ENCODE data around the gene TMEM225B. TPM values are rescaled to one million over a fixed set of nuclear protein-coding genes. Genes with fewer than 3 reads are reported as not detected.
A peak's percentile ranks its signal among the peaks of the same experiment; 100 is the strongest.
"Not testable (repeated sequence)": the region's sequence is repeated elsewhere in the genome, so short reads cannot be mapped to it uniquely, and the experiment has no call there.

Gene TMEM225B
- polyA plus RNA-seq (2013, experiment 1 of 2) = 0.04 TPM
- not detected for polyA plus RNA-seq (2013, experiment 2 of 2)

GRCh38 chr7:99597762-99598501 is at the start of gene TMEM225B:
TSS of gene TMEM225B (plus strand) at chr7:99598267. CDS start at chr7:99604389, 6,122 bp downstream.
- Histone ChIP-seq H3K56ac (ENCODE audit: low read length) (no peak within 1 kb of the TSS), H3K4me3 (ENCODE audit: low read length) (no peak within 1 kb of the TSS), H4K8ac (ENCODE audit: low read depth, low read length) (no peak within 1 kb of the TSS), H4K5ac (ENCODE audit: low read length) (no peak within 1 kb of the TSS), H2AK5ac (ENCODE audit: low read length) (no peak within 1 kb of the TSS), H3K79me2 (ENCODE audit: control insufficient read depth, insufficient read depth, low read length) (no peaks in the 10 kb centered on the region), H2BK15ac (replicated peaks; ENCODE audit: low read depth) (no peak within 1 kb of the TSS), H3K27ac (ENCODE audit: low read depth, low read length) (no peak within 1 kb of the TSS), H3K9ac (ENCODE audit: low read length) (no peak within 1 kb of the TSS), H3K4ac (ENCODE audit: low read depth, low read length) (no peak within 1 kb of the TSS), H3K27me3 (ENCODE audit: insufficient read depth, low read length, poor library complexity) (no peaks in the 10 kb centered on the region), H3K18ac (ENCODE audit: low read length) (no peak within 1 kb of the TSS), H2BK5ac (ENCODE audit: low read length) (no peak within 1 kb of the TSS), H3K36me3 (ENCODE audit: control insufficient read depth, insufficient read depth, low read length) (no peaks in the 10 kb centered on the region), H3K23ac (ENCODE audit: low read length) (no peak within 1 kb of the TSS), H3K4me2 (ENCODE audit: low read length) (no peak within 1 kb of the TSS), H3K79me1 (ENCODE audit: low read length) (no peaks in the 10 kb centered on the region), H2BK120ac (ENCODE audit: low read depth, low read length) (no peak within 1 kb of the TSS), H3K4me1 (ENCODE audit: control insufficient read depth, low read depth, low read length) (no peaks in the 10 kb centered on the region)
- DNase-seq = peak; percentile 5
- no CpG with 5 or more reads among the region's 34 CpGs for WGBS (ENCODE audit: extremely low coverage, insufficient coverage, low lambda C conversion rate)

- H3K23ac ChIP-seq (ENCODE audit: low read length); H3K56ac ChIP-seq (ENCODE audit: low read length); H4K8ac ChIP-seq (ENCODE audit: low read depth, low read length); H3K4me1 ChIP-seq (ENCODE audit: control insufficient read depth, low read depth, low read length); H3K18ac ChIP-seq (ENCODE audit: low read length); H3K79me2 ChIP-seq (ENCODE audit: control insufficient read depth, insufficient read depth, low read length); H2BK15ac ChIP-seq (replicated peaks; ENCODE audit: low read depth); H3K4me2 ChIP-seq (ENCODE audit: low read length); H2AK5ac ChIP-seq (ENCODE audit: low read length); H3K4ac ChIP-seq (ENCODE audit: low read depth, low read length); H3K4me3 ChIP-seq (ENCODE audit: low read length); H3K36me3 ChIP-seq (ENCODE audit: control insufficient read depth, insufficient read depth, low read length); H2BK5ac ChIP-seq (ENCODE audit: low read length); H3K9ac ChIP-seq (ENCODE audit: low read length); H3K27ac ChIP-seq (ENCODE audit: low read depth, low read length); H2BK120ac ChIP-seq (ENCODE audit: low read depth, low read length); H4K5ac ChIP-seq (ENCODE audit: low read length); H3K27me3 ChIP-seq (ENCODE audit: insufficient read depth, low read length, poor library complexity); H3K79me1 ChIP-seq (ENCODE audit: low read length); DNase-seq: not testable (repeated sequence)
- WGBS (ENCODE audit: extremely low coverage, insufficient coverage, low lambda C conversion rate) = no CpG with 5 or more reads among the region's 2 CpGs
Observed at GRCh38 chr7:99549545-99549944, 48.5 kb upstream of the TMEM225B start.

GRCh38 chr7:99551334-99551733 is 46.7 kb upstream of the TMEM225B start:
- no peak overlapping the region for H2BK5ac ChIP-seq (ENCODE audit: low read length)
- H3K23ac ChIP-seq (ENCODE audit: low read length) = no peak overlapping the region
- H3K4me3 ChIP-seq (ENCODE audit: low read length) = peak overlapping the region; percentile 93
- H2AK5ac ChIP-seq (ENCODE audit: low read length) = no peak overlapping the region
- H3K18ac ChIP-seq (ENCODE audit: low read length) = no peak overlapping the region
- H3K79me1 ChIP-seq (ENCODE audit: low read length) = peaks cover 1% of the 10 kb centered on the region
- no peak overlapping the region for H4K8ac ChIP-seq (ENCODE audit: low read depth, low read length)
- H3K4me1 ChIP-seq (ENCODE audit: control insufficient read depth, low read depth, low read length) = no peaks in the 10 kb centered on the region
- no peak overlapping the region for H2BK15ac ChIP-seq (replicated peaks; ENCODE audit: low read depth)
- H3K79me2 ChIP-seq (ENCODE audit: control insufficient read depth, insufficient read depth, low read length) = peaks cover 2% of the 10 kb centered on the region
- H3K27ac ChIP-seq (ENCODE audit: low read depth, low read length) = no peak overlapping the region
- DNase-seq = no peak
- peak overlapping the region; percentile 98 for H3K56ac ChIP-seq (ENCODE audit: low read length)
- no peaks in the 10 kb centered on the region for H3K36me3 ChIP-seq (ENCODE audit: control insufficient read depth, insufficient read depth, low read length)
- no peaks in the 10 kb centered on the region for H3K27me3 ChIP-seq (ENCODE audit: insufficient read depth, low read length, poor library complexity)
- H4K5ac ChIP-seq (ENCODE audit: low read length) = no peak overlapping the region
- H3K4ac ChIP-seq (ENCODE audit: low read depth, low read length) = peak overlapping the region; percentile 58
- H2BK120ac ChIP-seq (ENCODE audit: low read depth, low read length) = no peak overlapping the region
- peak overlapping the region; percentile 97 for H3K9ac ChIP-seq (ENCODE audit: low read length)
- peak overlapping the region; percentile 47 for H3K4me2 ChIP-seq (ENCODE audit: low read length)
- WGBS (ENCODE audit: extremely low coverage, insufficient coverage, low lambda C conversion rate) = no CpG with 5 or more reads among the region's 15 CpGs

GRCh38 chr7:99551767-99552463 is 46.2 kb upstream of the TMEM225B start, which contains the start of gene FAM200A:
TSS of gene FAM200A (minus strand) at chr7:99552114. CDS start at chr7:99548407, 3,707 bp downstream.
- no peaks in the 10 kb centered on the region for H3K27me3 ChIP-seq (ENCODE audit: insufficient read depth, low read length, poor library complexity)
- no peak within 1 kb of the TSS for H3K27ac ChIP-seq (ENCODE audit: low read depth, low read length)
- H3K18ac ChIP-seq (ENCODE audit: low read length) = no peak within 1 kb of the TSS
- H3K4ac ChIP-seq (ENCODE audit: low read depth, low read length) = peak within 1 kb of the TSS; percentile 58
- no peak within 1 kb of the TSS for H4K8ac ChIP-seq (ENCODE audit: low read depth, low read length)
- peaks cover 1% of the 10 kb centered on the region for H3K79me1 ChIP-seq (ENCODE audit: low read length)
- no peak within 1 kb of the TSS for H2BK5ac ChIP-seq (ENCODE audit: low read length)
- no CpG with 5 or more reads among the region's 37 CpGs for WGBS (ENCODE audit: extremely low coverage, insufficient coverage, low lambda C conversion rate)
- no peaks in the 10 kb centered on the region for H3K4me1 ChIP-seq (ENCODE audit: control insufficient read depth, low read depth, low read length)
- H3K4me3 ChIP-seq (ENCODE audit: low read length) = peak within 1 kb of the TSS; percentile 93
- peaks cover 2% of the 10 kb centered on the region for H3K79me2 ChIP-seq (ENCODE audit: control insufficient read depth, insufficient read depth, low read length)
- no peak within 1 kb of the TSS for H4K5ac ChIP-seq (ENCODE audit: low read length)
- DNase-seq = peak; percentile 96
- H3K4me2 ChIP-seq (ENCODE audit: low read length) = peak within 1 kb of the TSS; percentile 47
- peak within 1 kb of the TSS; percentile 97 for H3K9ac ChIP-seq (ENCODE audit: low read length)
- H3K36me3 ChIP-seq (ENCODE audit: control insufficient read depth, insufficient read depth, low read length) = no peaks in the 10 kb centered on the region
- no peak within 1 kb of the TSS for H2BK15ac ChIP-seq (replicated peaks; ENCODE audit: low read depth)
- H3K56ac ChIP-seq (ENCODE audit: low read length) = peak within 1 kb of the TSS; percentile 98
- H2BK120ac ChIP-seq (ENCODE audit: low read depth, low read length) = no peak within 1 kb of the TSS
- H3K23ac ChIP-seq (ENCODE audit: low read length) = no peak within 1 kb of the TSS
- H2AK5ac ChIP-seq (ENCODE audit: low read length) = no peak within 1 kb of the TSS

GRCh38 chr7:99553039-99553438 is 45.0 kb upstream of the TMEM225B start:
- H3K36me3 ChIP-seq (ENCODE audit: control insufficient read depth, insufficient read depth, low read length) = no peaks in the 10 kb centered on the region
- no peak overlapping the region for H2BK120ac ChIP-seq (ENCODE audit: low read depth, low read length)
- H4K8ac ChIP-seq (ENCODE audit: low read depth, low read length) = no peak overlapping the region
- no peak overlapping the region for H4K5ac ChIP-seq (ENCODE audit: low read length)
- no peak for DNase-seq
- no peak overlapping the region for H3K18ac ChIP-seq (ENCODE audit: low read length)
- H3K56ac ChIP-seq (ENCODE audit: low read length) = no peak overlapping the region
- no peak overlapping the region for H3K4ac ChIP-seq (ENCODE audit: low read depth, low read length)
- H3K27me3 ChIP-seq (ENCODE audit: insufficient read depth, low read length, poor library complexity) = no peaks in the 10 kb centered on the region
- peaks cover 11% of the 10 kb centered on the region for H3K79me2 ChIP-seq (ENCODE audit: control insufficient read depth, insufficient read depth, low read length)
- no CpG with 5 or more reads among the region's 4 CpGs for WGBS (ENCODE audit: extremely low coverage, insufficient coverage, low lambda C conversion rate)
- no peak overlapping the region for H2BK15ac ChIP-seq (replicated peaks; ENCODE audit: low read depth)
- H2AK5ac ChIP-seq (ENCODE audit: low read length) = no peak overlapping the region
- no peak overlapping the region for H3K4me3 ChIP-seq (ENCODE audit: low read length)
- no peak overlapping the region for H3K4me2 ChIP-seq (ENCODE audit: low read length)
- no peak overlapping the region for H2BK5ac ChIP-seq (ENCODE audit: low read length)
- peaks cover 9% of the 10 kb centered on the region for H3K79me1 ChIP-seq (ENCODE audit: low read length)
- H3K4me1 ChIP-seq (ENCODE audit: control insufficient read depth, low read depth, low read length) = peaks cover 3% of the 10 kb centered on the region
- H3K27ac ChIP-seq (ENCODE audit: low read depth, low read length) = no peak overlapping the region
- no peak overlapping the region for H3K9ac ChIP-seq (ENCODE audit: low read length)
- H3K23ac ChIP-seq (ENCODE audit: low read length) = no peak overlapping the region

All from mesendoderm (in vitro differentiated cells).